Measurements from ENCODE around the gene UBA1.

DNA sequence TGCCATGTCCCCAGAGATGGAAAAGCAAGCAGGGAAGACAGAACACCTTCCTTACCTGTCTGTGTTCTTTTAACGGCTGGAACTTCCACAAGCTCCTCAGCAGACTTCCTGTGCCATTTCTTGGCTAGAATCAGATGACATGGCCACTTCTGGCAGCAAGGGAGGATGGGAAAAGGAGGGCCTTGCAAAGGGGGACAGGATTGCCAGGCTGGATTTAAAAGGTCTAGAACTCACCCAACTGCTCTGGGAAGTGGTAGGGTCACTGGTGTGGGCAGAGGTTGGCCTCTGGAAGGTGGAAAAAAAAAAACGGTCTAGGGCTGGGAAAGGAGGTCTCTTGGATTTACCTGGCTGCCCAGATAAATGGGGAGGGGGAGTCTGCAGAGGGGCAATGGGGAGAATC is 37.5 kb downstream of the UBA1 start:
- TF ChIP-seq, protein P1, sequence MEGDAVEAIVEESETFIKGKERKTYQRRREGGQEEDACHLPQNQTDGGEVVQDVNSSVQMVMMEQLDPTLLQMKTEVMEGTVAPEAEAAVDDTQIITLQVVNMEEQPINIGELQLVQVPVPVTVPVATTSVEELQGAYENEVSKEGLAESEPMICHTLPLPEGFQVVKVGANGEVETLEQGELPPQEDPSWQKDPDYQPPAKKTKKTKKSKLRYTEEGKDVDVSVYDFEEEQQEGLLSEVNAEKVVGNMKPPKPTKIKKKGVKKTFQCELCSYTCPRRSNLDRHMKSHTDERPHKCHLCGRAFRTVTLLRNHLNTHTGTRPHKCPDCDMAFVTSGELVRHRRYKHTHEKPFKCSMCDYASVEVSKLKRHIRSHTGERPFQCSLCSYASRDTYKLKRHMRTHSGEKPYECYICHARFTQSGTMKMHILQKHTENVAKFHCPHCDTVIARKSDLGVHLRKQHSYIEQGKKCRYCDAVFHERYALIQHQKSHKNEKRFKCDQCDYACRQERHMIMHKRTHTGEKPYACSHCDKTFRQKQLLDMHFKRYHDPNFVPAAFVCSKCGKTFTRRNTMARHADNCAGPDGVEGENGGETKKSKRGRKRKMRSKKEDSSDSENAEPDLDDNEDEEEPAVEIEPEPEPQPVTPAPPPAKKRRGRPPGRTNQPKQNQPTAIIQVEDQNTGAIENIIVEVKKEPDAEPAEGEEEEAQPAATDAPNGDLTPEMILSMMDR (IDR thresholded peaks at IDR 0.05), result no peak
- no peak for TF ChIP-seq POLR2AphosphoS5 (IDR thresholded peaks at IDR 0.05; ENCODE audit: insufficient read depth in 1 of 2, low read depth in 1 of 2)

All from vagina (tissue), 2 donors.